ENCODE data around the gene FAM177B.

Gene FAM177B

GRCh38 chr1:222769971-222770620 lies 33.1 kb downstream of the FAM177B start:
- no peak for DNase-seq (ENCODE audit: low read depth)
- TF ChIP-seq CTCF (IDR thresholded peaks at IDR 0.05; ENCODE audit: insufficient read depth, low read depth, low read length, missing control alignments): no peak
- H3K4me3 ChIP-seq (ENCODE audit: low read depth, low read length): no peak overlapping the region

- peak; percentile 82 for DNase-seq (ENCODE audit: low read depth)
- no peak for TF ChIP-seq CTCF (IDR thresholded peaks at IDR 0.05; ENCODE audit: insufficient read depth, low read depth, low read length, missing control alignments)
- no peak overlapping the region for H3K4me3 ChIP-seq (ENCODE audit: low read depth, low read length)
Measured at GRCh38 chr1:222772996-222773379, 36.0 kb downstream of the FAM177B start.

GRCh38 chr1:222777463-222777862 lies 40.5 kb downstream of the FAM177B start:
- no peak for DNase-seq (ENCODE audit: low read depth)
- H3K4me3 ChIP-seq (ENCODE audit: low read depth, low read length): no peak overlapping the region
- no peak for TF ChIP-seq CTCF (IDR thresholded peaks at IDR 0.05; ENCODE audit: insufficient read depth, low read depth, low read length, missing control alignments)

GRCh38 chr1:222777977-222778376 lies 41.0 kb downstream of the FAM177B start:
- no peak overlapping the region for H3K4me3 ChIP-seq (ENCODE audit: low read depth, low read length)
- TF ChIP-seq CTCF (IDR thresholded peaks at IDR 0.05; ENCODE audit: insufficient read depth, low read depth, low read length, missing control alignments): no peak
- no peak for DNase-seq (ENCODE audit: low read depth)

- TF ChIP-seq CTCF (IDR thresholded peaks at IDR 0.05; ENCODE audit: insufficient read depth, low read depth, low read length, missing control alignments): no peak
- H3K4me3 ChIP-seq (ENCODE audit: low read depth, low read length): no peak overlapping the region
- DNase-seq (ENCODE audit: low read depth): peak; percentile 46
Measured at GRCh38 chr1:222781251-222781650, 44.2 kb downstream of the FAM177B start.

- no peak overlapping the region for H3K4me3 ChIP-seq (ENCODE audit: low read depth, low read length)
- TF ChIP-seq CTCF (IDR thresholded peaks at IDR 0.05; ENCODE audit: insufficient read depth, low read depth, low read length, missing control alignments): no peak
Measured at GRCh38 chr1:222783051-222783450, 46.0 kb downstream of the FAM177B start.

GRCh38 chr1:222784371-222784770 lies 47.4 kb downstream of the FAM177B start:
- DNase-seq (ENCODE audit: low read depth): no peak

More at GRCh38 chr1:222783051-222783450, 46.0 kb downstream of the FAM177B start:
- no peak for DNase-seq (ENCODE audit: low read depth)

More at GRCh38 chr1:222784371-222784770, 47.4 kb downstream of the FAM177B start:
- no peak for TF ChIP-seq CTCF (IDR thresholded peaks at IDR 0.05; ENCODE audit: insufficient read depth, low read depth, low read length, missing control alignments)
- H3K4me3 ChIP-seq (ENCODE audit: low read depth, low read length): no peak overlapping the region

Data from GM12865 (cell line).